ENCODE measurements around the gene TJP2. TPM values are rescaled to one million over a fixed set of nuclear protein-coding genes. Genes with fewer than 3 reads are reported as not detected.
A peak's percentile ranks its signal among the peaks of the same experiment; 100 is the strongest.

Gene TJP2
- total RNA-seq (10 to 100 TPM; 21.1 to 30.2 TPM), total RNA-seq (0.81 to 3.1 reads per million in 2 donors)

DNA sequence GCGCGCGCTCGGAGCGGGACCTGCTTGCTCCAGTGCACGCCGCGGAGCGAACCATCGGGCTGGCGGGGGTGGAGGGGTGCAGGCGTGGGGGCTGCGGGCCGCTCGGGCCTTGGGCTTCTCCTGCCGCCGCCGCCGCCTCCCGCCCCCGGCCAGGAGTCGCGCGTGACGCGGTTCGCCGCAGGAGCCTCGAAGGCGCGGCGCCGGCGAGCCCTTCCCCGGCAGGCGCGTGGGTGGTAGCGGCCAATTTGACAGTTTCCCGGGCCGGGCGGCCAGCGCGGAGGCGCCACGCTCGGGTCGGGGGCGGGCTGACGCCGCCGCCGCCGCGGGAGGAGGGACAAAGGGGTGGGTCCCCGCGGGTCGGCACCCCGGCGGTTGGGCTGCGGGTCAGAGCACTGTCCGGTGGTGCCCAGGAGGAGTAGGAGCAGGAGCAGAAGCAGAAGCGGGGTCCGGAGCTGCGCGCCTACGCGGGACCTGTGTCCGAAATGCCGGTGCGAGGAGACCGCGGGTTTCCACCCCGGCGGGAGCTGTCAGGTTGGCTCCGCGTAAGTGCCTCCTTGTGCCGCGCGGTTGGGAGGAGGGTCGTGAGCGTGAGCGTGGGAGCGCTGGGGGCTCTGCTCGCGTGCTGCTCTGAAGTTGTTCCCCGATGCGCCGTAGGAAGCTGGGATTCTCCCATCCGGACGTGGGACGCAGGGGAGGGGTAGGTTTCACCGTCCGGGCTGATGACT is at the start of gene TJP2:
TJP2 (plus strand) TSS at position 387 of the 725 bp plus-strand sequence; CDS start at position 483, 96 bp downstream.
- peak within 1 kb of the TSS; percentile 37 for H3K27ac Mint-ChIP-seq
- H3K9me3 ChIP-seq (ENCODE audit: control insufficient read depth, low read length, poor library complexity, severe bottlenecking), result no peaks in the 10 kb centered on the region
- DNase-seq, result peak; percentile 11 to 46 (median 22)
- peak within 1 kb of the TSS; percentile 90 for H3K4me3 Mint-ChIP-seq
- peaks cover 6% of the 10 kb centered on the region for H3K36me3 Mint-ChIP-seq (ENCODE audit: low read depth)
- peaks cover 40% of the 10 kb centered on the region for H3K4me1 Mint-ChIP-seq
- peaks cover 11% of the 10 kb centered on the region for H3K27me3 Mint-ChIP-seq
- ATAC-seq, result peak; percentile 58

DNA sequence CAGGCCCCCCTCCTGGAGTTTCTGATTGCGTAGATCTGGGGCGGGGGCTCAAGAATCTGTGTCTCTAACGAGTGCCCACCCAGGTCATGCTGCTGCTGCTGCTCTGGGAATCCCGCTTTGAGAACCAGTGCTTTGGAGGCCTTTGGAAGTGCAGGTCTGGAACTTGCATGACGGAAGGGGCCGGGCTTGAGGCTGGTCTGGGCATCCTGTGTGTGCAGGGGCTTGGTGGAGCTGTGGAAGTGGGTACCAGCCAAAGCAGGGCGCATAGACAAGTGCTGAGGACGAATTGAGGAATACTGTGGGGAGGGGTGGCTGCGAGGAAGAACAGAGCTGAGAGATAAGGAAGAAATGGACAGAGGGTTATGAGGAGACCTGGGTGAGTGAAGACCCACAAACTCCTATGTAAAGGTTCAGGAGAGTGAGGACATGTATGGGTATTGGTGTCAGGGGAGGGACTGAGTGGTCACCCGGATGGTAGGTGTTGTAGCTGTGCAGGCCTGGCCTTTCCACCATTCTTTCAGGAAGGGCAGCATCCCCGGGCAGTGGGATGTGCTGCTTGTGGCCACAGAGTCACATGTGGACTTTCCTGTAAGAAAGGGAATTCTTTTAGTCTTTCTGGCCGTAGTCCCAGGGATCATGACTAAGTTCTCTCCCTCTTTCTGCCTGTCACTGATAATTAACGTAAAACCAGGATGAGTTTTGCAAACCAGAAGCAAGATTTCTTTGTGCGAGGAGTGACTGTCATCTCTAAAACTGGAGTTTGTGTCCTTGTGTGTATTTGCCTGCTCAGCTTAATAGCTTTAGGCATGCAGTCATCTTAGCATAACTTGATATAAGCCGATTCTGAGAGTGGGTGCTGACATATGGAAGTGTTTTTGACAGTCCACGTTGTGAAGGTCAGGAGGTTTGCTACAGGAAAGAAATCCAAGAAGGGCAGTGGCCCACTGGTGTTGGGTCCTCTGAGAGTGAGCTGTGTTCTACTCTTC is 43.3 kb upstream of the TJP2 start:
- Mint-ChIP-seq H3K4me3 (no peak overlapping the region), H3K4me1 (peaks cover 12% of the 10 kb centered on the region), H3K36me3 (ENCODE audit: low read depth) (peaks cover 5% of the 10 kb centered on the region), H3K27ac (no peak overlapping the region), H3K27me3 (no peaks in the 10 kb centered on the region)
- no peaks in the 10 kb centered on the region for H3K9me3 ChIP-seq (ENCODE audit: control insufficient read depth, low read length, poor library complexity, severe bottlenecking)
- ATAC-seq (no peak), DNase-seq (no peak)

DNA sequence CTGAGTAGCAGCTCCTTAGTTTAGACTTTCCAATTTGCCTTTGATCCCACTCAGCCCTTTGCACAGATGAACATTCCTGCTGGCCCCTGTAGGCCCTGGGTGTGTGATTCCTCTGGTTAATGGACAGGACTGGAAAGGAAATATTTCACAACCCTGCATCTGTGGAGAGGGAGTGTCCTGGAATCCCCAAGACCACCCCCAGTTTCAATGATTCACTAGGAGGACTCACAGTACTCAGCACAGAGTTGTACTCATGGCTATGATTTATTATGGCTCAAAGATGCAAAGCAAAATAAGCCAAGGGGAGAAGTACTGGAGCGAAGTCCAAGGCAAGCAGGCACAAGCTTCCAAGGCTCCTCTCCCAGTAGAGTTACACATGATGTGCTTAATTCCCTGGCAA is 42.4 kb upstream of the TJP2 start:
- H3K9me3 ChIP-seq (ENCODE audit: control insufficient read depth, low read length, poor library complexity, severe bottlenecking), result no peaks in the 10 kb centered on the region
- H3K4me1 Mint-ChIP-seq, result peaks cover 15% of the 10 kb centered on the region
- ATAC-seq (no peak), DNase-seq (no peak)
- no peaks in the 10 kb centered on the region for H3K27me3 Mint-ChIP-seq
- no peak overlapping the region for H3K4me3 Mint-ChIP-seq
- no peak overlapping the region for H3K27ac Mint-ChIP-seq
- peaks cover 5% of the 10 kb centered on the region for H3K36me3 Mint-ChIP-seq (ENCODE audit: low read depth)

DNA sequence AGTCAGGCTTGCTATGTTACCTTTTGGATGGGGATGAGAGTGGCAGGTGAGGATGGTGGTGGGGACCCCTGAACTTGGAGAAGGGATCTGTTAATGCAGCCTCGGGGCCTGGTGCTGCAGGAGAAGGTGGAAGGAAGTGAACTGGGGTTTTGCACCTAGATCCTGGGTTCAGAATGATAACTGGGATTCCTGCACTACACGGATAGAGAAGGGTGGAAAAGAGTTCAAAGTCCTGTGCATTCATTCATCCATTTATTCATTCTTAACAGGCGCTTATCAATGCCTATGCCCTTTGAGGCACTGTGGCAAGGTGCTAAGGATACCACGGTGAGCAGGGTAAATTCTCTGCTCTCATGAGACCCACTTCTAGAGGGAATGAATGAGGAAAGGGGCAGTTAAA is 41.7 kb upstream of the TJP2 start:
- no peaks in the 10 kb centered on the region for H3K9me3 ChIP-seq (ENCODE audit: control insufficient read depth, low read length, poor library complexity, severe bottlenecking)
- no peak overlapping the region for H3K27ac Mint-ChIP-seq
- H3K4me3 Mint-ChIP-seq, result no peak overlapping the region
- no peaks in the 10 kb centered on the region for H3K27me3 Mint-ChIP-seq
- DNase-seq, result no peak
- H3K4me1 Mint-ChIP-seq, result peaks cover 15% of the 10 kb centered on the region
- no peak for ATAC-seq
- H3K36me3 Mint-ChIP-seq (ENCODE audit: low read depth), result peaks cover 5% of the 10 kb centered on the region

DNA sequence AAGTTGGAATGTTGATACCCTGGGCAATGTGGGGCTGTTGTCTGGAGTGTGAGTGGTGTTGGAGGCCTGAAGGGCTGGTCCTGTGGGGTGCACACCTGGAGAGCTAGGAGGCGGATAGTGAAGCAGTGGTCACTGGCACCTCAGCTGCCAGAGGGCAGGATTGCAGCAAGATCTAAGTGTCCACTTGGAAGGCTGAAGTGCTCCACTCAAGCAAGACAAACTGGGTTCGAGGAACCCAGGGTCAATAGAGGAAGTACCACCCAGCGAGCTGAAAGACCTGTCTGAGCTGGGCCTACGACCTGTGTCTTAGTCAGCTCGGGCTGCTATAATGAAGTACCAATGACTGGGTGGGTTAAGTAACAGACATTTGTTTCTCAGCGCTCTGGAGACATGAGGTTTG is 39.7 kb upstream of the TJP2 start:
- DNase-seq, result no peak
- H3K36me3 Mint-ChIP-seq (ENCODE audit: low read depth), result peaks cover 5% of the 10 kb centered on the region
- no peak overlapping the region for H3K4me3 Mint-ChIP-seq
- peaks cover 18% of the 10 kb centered on the region for H3K4me1 Mint-ChIP-seq
- ATAC-seq, result no peak
- H3K9me3 ChIP-seq (ENCODE audit: control insufficient read depth, low read length, poor library complexity, severe bottlenecking), result no peaks in the 10 kb centered on the region
- no peak overlapping the region for H3K27ac Mint-ChIP-seq
- H3K27me3 Mint-ChIP-seq, result no peaks in the 10 kb centered on the region

DNA sequence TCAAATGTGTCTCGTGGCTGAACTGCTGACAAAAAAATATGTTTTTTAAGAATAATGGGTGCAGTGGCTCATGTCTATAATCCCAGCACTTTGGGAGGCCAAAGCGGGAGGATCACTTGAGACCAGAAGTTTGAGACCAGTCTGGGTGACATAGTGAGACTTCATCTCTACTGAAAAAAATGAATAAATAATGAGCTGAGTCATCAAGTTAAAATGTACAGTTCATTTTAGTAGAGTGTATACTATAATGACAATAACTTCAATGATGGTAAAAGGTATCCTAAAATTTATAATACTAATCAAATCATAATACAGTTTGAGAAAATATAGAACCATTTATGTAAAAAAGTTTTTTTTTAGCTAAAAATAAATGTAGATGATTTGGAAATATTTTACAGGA is 37.9 kb upstream of the TJP2 start:
- ATAC-seq, result no peak
- H3K36me3 Mint-ChIP-seq (ENCODE audit: low read depth), result peaks cover 3% of the 10 kb centered on the region
- H3K27ac Mint-ChIP-seq, result no peak overlapping the region
- no peaks in the 10 kb centered on the region for H3K9me3 ChIP-seq (ENCODE audit: control insufficient read depth, low read length, poor library complexity, severe bottlenecking)
- H3K27me3 Mint-ChIP-seq, result no peaks in the 10 kb centered on the region
- no peak overlapping the region for H3K4me3 Mint-ChIP-seq
- no peak for DNase-seq
- peaks cover 16% of the 10 kb centered on the region for H3K4me1 Mint-ChIP-seq

DNA sequence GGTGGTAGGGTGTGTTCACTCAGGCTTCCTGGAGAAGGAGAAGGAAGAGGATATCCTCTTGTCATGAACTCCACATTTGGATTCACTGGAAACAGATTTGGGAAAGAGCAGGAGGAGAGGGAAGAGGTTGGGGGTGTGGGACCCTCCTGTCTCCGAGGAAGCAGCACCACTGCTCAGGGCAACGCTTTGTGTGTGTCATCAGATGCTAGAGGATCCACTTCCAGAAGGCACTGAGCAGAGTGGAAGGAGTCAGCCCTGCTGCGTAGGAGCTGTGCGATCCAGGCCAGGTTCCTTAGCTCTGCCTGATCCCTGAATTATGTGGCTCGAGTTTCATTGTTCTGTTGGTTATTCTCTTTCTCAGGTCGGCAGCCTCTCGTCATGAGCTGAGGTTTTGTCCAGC is 37.3 kb upstream of the TJP2 start:
- H3K27ac Mint-ChIP-seq, result no peak overlapping the region
- ATAC-seq, result no peak
- H3K4me1 Mint-ChIP-seq, result peaks cover 16% of the 10 kb centered on the region
- DNase-seq, result no peak
- H3K9me3 ChIP-seq (ENCODE audit: control insufficient read depth, low read length, poor library complexity, severe bottlenecking), result no peaks in the 10 kb centered on the region
- H3K36me3 Mint-ChIP-seq (ENCODE audit: low read depth), result peaks cover 3% of the 10 kb centered on the region
- no peaks in the 10 kb centered on the region for H3K27me3 Mint-ChIP-seq
- H3K4me3 Mint-ChIP-seq, result no peak overlapping the region

DNA sequence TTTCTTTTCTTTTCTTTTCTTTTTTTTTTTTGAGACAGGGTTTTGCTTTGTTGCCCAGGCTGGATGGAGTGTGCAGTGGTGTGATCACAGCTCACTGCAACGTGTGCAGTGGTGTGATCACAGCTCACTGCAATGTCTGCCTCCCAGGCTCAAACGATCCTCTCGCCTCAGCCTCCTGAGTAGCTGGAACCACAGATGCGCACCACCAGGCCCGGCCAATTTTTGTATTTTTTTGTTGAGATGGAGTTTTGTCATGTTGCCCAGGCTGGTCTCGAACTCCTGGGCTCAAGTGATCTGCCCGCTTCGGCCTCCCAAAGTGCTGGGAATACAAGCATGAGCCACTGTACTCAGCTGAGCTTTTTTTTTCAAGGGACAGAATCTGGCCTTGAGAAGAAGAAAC is 36.8 kb upstream of the TJP2 start:
- H3K36me3 Mint-ChIP-seq (ENCODE audit: low read depth), result peaks cover 3% of the 10 kb centered on the region
- H3K9me3 ChIP-seq (ENCODE audit: control insufficient read depth, low read length, poor library complexity, severe bottlenecking), result no peaks in the 10 kb centered on the region
- ATAC-seq (no peak), DNase-seq (no peak)
- H3K27ac Mint-ChIP-seq, result no peak overlapping the region
- H3K4me1 Mint-ChIP-seq, result peaks cover 19% of the 10 kb centered on the region
- no peaks in the 10 kb centered on the region for H3K27me3 Mint-ChIP-seq
- no peak overlapping the region for H3K4me3 Mint-ChIP-seq

DNA sequence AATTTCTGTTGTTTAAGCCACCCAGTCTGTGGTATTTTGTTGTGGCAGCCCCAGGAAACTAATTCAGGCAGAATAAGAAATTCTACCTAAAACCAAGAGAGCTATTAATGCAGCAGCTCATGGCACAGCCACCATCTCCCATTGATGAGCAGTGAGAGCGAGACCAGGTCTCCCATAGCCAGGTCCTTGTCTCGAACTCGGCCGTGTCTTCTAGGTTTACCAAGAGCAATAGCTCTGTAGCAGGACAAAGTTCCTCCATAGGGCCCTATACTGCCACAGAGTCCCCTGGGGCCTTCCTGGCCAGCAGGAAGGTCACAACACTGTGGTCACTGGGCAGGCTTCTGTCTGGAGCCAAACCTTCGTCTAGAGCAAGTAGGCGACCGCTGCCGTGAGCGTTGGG is 34.5 kb upstream of the TJP2 start:
- no peak overlapping the region for H3K4me3 Mint-ChIP-seq
- no peak overlapping the region for H3K27ac Mint-ChIP-seq
- H3K9me3 ChIP-seq (ENCODE audit: control insufficient read depth, low read length, poor library complexity, severe bottlenecking), result no peaks in the 10 kb centered on the region
- H3K4me1 Mint-ChIP-seq, result peaks cover 11% of the 10 kb centered on the region
- H3K36me3 Mint-ChIP-seq (ENCODE audit: low read depth), result no peaks in the 10 kb centered on the region
- ATAC-seq (no peak), DNase-seq (no peak)
- H3K27me3 Mint-ChIP-seq, result no peaks in the 10 kb centered on the region

DNA sequence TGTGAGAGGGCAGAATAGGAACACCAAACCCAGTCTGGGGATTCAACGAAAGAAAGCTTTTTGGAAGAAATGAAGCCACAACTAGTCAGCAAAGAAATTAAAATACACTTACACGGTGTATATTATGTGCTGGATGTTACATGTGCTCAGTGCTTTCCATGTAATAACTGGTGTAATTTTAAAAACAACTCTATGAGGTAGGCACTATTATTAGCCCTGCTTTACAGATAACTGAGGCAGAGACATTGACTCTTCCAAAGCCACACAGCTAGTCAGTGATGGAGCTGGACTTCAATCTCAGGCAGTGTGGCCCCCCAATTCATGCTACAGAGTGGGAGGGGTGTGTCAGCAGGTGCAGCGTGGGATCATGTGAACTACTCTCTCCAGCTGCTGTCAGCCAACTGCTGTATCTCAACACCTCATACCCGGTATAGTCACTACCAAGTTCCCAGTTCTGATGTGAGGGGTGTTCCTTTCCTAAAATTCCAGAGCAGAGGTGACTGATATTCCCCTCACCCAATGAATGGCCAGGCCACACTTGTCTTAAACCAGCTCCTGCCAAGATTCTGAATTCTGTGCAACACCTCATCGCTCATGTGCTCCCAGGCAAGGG is 33.8 kb upstream of the TJP2 start:
- no peaks in the 10 kb centered on the region for H3K9me3 ChIP-seq (ENCODE audit: control insufficient read depth, low read length, poor library complexity, severe bottlenecking)
- H3K36me3 Mint-ChIP-seq (ENCODE audit: low read depth), result no peaks in the 10 kb centered on the region
- peaks cover 9% of the 10 kb centered on the region for H3K4me1 Mint-ChIP-seq
- H3K4me3 Mint-ChIP-seq, result no peak overlapping the region
- H3K27ac Mint-ChIP-seq, result peak overlapping the region; percentile 49
- no peak for ATAC-seq
- no peaks in the 10 kb centered on the region for H3K27me3 Mint-ChIP-seq
- no peak for DNase-seq

DNA sequence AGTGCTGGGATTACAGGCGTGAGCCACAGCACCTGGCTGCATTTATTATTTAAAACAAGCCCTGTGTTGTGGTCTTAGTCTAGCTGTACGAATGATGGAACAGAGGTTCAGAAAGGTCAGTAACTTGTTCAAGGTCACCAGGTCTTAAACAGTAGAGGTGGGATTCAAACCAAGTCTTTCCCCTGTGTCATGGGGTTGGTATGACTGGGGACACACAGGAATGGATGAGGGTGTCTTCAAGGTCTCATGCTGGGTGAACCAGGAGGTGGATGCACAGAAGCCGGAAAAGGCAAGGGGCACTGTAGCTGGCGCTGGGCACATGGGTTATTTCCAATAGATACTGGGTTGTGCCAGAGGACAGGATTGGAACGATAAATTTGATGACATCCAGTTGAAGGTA is 32.2 kb upstream of the TJP2 start:
- Mint-ChIP-seq H3K36me3 (ENCODE audit: low read depth) (no peaks in the 10 kb centered on the region), H3K27me3 (no peaks in the 10 kb centered on the region)
- no peak for ATAC-seq

DNA sequence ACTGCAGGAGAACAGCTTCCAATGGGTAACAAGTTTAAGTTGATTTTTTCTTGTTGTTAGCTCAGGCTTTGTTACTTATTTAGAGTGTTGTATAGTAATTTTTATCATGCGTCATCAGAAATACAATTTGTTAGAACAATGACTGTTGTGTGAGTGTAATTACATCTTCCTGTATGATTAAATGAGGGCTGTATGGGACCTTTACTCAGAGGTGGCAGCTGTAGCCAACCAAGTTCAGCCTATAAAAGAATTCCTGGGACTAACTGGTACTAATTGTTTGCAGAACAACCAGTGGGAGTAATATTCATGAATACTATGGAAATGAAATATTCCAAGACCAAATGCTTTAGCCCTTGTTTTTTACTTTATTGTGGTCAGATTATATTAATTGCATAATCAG is 30.8 kb upstream of the TJP2 start:
- DNase-seq (no peak), ATAC-seq (no peak)
- no peaks in the 10 kb centered on the region for H3K9me3 ChIP-seq (ENCODE audit: control insufficient read depth, low read length, poor library complexity, severe bottlenecking)
- Mint-ChIP-seq H3K4me3 (no peak overlapping the region), H3K27me3 (no peaks in the 10 kb centered on the region), H3K4me1 (peaks cover 7% of the 10 kb centered on the region), H3K36me3 (ENCODE audit: low read depth) (no peaks in the 10 kb centered on the region), H3K27ac (no peak overlapping the region)

More for the DNA sequence above, 32.2 kb upstream of the TJP2 start:
- DNase-seq, result no peak
- H3K9me3 ChIP-seq (ENCODE audit: control insufficient read depth, low read length, poor library complexity, severe bottlenecking), result no peaks in the 10 kb centered on the region
- Mint-ChIP-seq H3K27ac (no peak overlapping the region), H3K4me1 (peaks cover 7% of the 10 kb centered on the region), H3K4me3 (no peak overlapping the region)

DNA sequence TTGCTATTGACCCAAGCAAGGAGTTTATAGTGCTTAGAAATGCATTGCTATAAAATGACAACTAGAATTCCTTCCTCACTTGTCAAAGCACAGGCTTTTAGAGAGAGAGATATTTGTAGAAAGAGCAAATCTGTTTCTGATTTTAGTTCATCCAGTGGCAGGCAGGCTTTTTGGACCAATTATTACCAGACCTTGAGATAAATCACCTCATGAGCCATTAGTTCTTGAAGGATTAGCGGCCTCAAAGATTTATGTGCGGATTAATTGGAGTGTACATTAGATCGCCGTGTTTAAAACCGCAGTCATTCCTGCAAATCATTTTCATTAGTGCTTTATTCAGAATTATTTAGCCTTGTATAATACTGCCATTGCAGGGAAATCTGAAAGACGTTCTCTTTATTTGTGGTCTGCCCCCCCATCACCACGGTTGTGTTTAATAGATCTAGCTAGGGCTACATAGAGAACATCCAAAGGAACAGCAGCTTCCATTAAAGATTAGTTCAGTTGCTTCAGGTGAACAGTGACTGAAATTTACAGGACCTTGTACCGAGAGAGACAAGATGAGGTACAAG is 28.8 kb upstream of the TJP2 start:
- no peak for DNase-seq
- ATAC-seq, result no peak
- no peak overlapping the region for H3K27ac Mint-ChIP-seq
- no peak overlapping the region for H3K4me3 Mint-ChIP-seq
- H3K9me3 ChIP-seq (ENCODE audit: control insufficient read depth, low read length, poor library complexity, severe bottlenecking), result no peaks in the 10 kb centered on the region
- H3K4me1 Mint-ChIP-seq, result peaks cover 3% of the 10 kb centered on the region
- H3K36me3 Mint-ChIP-seq (ENCODE audit: low read depth), result no peaks in the 10 kb centered on the region
- H3K27me3 Mint-ChIP-seq, result no peaks in the 10 kb centered on the region
